Activated gamma-delta T cell treated with anti-CD3 and anti-CD28 coated beads, Interleukin-2, amount 50 U/mL, for 16 hours (primary cell): ENCODE data around the gene MPRIP.

Experiments
- DNase-seq: peaks from one replicate; pipeline ENCODE4 v3.0.0-alpha.2; 2020; ENCODE audit warnings: low read depth

Gene MPRIP

DNA sequence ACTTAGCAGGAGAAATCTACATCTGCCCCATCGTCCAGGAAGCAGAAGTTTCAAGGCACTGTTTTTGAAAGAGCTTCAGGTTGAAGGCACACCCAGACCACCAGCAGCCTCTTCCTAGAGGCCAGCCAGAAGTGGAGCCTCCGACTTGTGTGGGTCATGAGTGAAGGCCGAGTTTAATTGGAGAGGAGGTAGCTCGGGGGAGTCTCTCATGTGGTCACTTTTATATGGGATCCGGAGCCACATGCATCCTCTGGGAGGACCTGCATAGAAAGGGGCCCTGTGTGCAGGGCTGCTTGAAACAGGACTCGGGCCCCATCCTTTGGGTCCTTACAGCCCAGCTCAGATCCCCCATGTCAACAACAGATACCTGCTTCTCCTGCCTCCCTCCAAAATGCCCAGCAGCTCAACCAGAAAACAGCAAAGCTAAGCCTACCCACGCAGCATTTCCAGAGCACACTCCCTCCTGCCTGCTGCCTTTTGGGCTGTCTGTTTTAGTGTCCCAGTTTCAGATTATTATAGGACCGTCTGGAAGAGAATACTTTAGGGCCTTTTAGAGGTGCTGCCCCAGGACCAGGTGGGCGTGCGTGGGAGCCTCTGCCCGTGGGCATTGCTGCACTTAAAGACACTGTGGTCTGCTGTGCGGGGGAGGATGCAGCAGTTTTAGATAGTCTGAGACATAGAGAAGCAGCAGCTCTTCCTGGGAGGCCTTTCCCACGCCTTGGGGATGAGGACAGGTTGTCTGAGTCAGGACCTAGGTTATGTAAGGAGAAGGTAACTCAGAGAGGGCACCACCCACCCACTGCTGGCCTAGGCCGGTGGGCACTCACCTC lies 29.5 kb downstream of the MPRIP start:
- no peak for DNase-seq

- no peak for DNase-seq
Measured at GRCh38 chr17:17072546-17072945, 30.3 kb downstream of the MPRIP start.

DNA sequence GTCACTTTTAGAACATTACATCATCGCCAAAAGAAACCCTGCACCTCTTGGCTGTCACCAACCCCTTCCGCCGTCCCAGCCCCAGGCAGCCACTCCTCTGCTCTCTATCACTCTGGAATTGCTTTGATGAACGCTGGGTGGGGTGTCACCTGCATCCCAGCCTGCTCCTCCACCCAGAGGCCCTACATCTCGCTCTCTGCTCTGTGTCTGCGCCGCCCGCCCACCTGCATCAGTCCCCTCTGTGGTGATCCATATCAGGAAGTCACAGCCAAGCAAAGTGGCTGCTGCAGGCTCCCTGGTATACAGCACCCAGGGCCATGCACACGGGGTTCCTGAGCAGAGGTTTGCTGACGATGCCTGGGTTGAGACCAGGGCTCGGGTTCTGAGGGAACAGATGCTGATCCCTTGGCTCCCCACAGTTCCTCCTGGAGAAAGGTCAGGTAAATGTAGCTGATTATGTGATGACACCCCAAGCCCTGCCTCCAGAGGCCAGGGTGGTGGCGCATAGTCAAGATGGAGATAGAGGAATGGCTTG lies 30.8 kb downstream of the MPRIP start:
- no peak for DNase-seq

GRCh38 chr17:17073581-17074403 lies 31.5 kb downstream of the MPRIP start:
- DNase-seq, result no peak

GRCh38 chr17:17075125-17075781 lies 33.0 kb downstream of the MPRIP start:
- DNase-seq, result no peak

DNA sequence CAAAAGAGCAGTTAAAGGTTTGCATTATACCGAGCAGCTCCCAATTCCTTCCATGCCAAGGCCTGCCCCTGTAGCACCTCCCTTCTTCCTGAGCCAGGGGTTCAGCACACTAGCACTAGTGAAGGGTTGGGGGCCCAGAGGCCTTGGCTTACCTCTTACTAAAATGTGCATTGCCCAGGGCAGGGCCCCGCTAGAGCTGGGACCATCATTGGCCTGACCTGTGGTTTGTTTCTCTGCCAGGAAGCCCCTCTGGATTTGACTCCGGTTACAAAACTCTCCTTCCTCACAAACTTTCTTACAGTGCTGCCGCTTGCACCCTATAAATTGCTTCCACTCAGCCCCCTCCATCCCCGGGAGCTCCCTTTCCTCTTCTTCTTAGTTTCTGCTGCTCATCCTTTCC lies 33.8 kb downstream of the MPRIP start:
- no peak for DNase-seq

DNA sequence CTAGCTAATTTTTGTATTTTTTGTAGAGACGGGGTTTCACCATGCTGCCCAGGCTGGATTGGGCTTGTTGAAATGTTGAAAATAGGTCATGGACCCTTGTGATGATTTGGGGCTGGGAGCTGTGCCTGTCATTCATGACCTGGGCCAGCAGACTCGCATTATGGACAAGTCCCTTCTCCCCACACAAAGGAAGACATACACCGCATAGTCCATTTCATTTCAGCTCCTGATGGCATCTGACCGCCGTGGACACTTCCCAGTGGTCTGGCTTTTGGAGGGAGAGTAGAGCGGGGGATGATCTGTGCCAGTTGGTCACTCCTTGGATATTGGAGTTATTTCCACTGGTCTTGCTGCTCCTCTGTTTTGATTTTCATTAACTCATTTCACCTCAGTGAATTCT lies 34.8 kb downstream of the MPRIP start:
- DNase-seq, result no peak

- no peak for DNase-seq
Measured at GRCh38 chr17:17077861-17078732, 35.8 kb downstream of the MPRIP start.

DNA sequence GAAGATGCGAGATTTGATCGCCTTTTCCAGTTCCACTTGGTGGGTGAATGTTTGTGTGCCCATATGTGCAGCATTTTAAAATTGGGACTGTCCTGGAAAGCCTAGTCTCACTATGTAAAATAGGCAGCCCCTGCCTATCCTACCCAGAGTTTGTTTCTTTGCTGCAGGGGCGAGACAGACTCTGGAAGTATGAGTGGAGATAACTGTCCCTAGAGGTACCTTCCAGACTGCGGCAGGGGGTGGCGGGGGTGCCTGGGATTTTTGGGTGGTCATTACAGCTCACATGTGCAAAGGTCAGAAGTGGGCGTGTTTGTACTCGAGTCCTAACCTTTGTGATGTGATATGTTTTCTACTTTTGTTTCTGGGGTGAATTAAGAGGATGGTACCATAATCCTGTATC lies 36.6 kb downstream of the MPRIP start:
- DNase-seq, result no peak

DNA sequence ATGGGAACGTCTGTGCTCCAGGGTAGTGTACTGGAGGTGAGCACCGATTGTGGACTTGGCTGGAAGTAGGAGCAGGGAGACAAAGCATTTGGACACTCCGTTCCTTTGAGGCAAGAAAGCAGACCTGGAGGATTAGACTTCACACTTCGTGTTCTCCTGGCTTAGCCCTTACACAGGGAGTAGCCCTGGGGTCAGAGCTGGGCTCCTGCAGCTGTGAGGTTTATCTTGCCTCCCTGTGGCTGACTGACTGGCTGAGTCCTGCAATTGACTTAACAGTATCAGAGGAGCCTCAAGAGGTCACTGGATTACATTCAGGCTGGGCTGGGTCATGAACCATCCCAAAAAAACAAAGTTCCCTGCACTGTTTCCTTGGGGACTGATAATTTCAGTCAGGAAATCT lies 37.1 kb downstream of the MPRIP start:
- DNase-seq, result no peak

GRCh38 chr17:17079761-17080160 lies 37.5 kb downstream of the MPRIP start:
- no peak for DNase-seq

DNA sequence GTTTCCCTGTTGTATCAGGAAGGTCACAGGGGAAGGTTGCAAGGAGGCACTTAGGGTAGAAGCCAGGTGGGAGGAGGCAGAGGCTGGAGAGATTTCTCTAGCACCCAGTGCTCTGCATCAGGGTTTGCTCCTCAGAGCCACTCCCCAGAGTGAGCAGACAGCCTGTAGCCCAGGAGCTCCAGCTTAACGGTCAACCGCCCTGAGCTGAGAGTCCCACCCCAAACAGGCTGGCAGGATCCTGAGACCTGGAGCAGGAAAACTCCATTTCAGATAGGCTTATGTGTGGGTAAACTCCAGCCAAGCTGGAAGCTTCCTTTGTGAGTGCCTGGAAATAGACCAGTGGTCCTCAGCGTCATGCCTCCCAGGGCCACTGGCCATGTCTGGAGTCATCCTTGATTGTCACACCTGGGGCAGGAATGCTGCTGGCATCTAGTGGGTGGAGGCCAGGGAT lies 37.9 kb downstream of the MPRIP start:
- DNase-seq, result no peak

GRCh38 chr17:17080781-17081180 lies 38.5 kb downstream of the MPRIP start:
- DNase-seq, result no peak

DNA sequence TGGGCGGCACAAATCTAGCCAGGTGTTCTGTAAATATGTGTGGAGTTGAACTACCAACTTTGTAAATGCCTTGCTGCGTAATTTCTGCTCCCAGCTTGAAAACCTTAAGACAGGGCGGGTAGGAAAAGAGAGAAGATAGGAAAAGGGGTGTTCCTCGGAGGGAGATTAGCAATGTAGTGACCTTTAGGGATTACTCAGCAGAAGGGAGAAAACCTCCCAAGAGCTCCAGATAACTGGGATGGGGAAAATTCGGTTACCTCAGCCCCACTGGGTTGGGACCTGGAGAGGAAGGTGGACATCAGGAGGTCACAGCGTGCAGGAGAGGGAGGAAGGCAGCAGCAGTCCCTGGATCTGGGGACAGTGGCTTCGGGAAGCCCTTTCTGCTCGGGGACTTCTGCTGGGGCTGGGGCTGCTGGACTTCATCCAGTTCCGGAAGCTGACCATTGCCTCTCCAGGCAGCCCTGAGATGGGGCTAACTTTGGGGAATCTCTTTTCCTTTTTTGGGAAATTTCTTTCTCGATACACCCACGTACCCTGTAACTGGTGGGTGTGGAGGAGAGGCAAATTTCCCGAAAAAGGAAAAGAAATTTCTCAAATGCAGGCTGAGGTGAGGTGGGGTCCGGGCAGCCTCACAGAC lies 39.2 kb downstream of the MPRIP start:
- no peak for DNase-seq

DNA sequence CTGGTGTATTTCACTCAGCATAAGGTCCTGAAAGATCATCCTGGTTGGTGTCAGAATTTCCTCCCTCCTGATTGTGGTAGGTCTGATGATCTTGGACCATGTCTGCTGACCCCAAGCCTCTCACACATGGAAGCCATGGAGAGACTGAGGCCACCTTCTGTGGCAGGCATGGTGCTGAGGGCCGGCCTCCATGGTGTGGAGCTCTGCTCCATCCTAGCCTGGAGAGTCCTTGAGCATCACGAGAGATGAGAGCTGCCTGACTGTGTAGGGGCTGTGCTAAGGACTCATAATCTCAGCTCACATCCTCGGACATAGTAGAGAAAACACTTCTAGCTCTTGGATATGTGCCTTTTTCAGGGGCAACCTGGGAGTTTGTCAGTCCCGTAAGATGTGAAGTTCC lies 40.6 kb downstream of the MPRIP start:
- DNase-seq, result no peak

- DNase-seq, result no peak
Measured at GRCh38 chr17:17084317-17084835, 42.1 kb downstream of the MPRIP start.

DNA sequence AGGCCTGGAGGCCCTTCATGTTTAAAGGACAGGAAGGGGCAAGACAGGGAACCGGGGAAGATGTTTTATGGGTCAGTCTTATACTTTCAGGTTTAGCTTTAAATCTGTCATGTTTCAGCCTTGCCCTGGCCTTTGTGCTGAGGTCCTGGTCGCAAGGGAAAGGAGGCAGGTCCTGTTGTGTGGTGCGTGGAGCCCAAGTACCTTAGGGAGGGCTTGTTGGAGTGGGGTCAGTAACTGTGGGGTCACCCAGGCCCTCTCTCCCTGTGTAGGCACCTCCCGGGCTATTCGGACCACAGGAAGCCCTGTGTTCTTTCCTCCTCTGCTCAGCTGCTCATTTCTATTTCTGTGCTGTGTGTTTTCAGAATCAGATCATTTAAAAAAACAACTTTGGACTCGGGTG lies 42.7 kb downstream of the MPRIP start:
- no peak for DNase-seq

- no peak for DNase-seq
Measured at GRCh38 chr17:17086585-17086984, 44.3 kb downstream of the MPRIP start.

DNA sequence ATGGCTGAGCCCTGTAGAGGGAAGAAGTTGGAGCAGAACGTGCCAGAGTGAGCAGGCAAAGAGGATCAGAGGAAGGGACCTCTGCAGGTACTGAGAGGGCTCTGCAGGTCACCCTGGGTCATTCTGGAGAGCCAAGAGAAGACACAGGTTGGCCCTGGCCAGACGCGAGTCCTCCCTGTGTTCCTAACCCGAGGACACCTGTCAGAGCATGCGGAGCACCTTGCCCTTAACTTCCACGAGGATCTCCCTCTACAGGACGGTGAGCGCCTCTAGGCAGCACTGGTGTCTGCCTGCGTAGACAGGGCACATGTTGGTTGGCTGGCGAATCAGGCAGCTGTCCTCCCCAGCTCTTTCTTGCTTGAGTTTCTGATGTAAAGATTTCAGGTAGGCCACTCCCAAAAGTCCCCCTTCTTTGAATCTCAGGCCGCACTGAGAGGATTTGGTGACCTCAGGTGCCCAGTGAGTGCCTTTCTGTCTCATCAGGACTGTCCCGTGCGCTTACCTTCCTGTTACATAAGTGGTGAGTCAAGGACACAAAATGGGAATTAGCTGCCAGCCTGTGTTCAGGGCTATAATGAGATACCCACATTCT lies 45.3 kb downstream of the MPRIP start:
- no peak for DNase-seq

GRCh38 chr17:17088086-17088485 lies 45.8 kb downstream of the MPRIP start:
- DNase-seq, result no peak
